NCI-H748 (cell line): Measurements from ENCODE around the gene CEP112.
A peak's percentile ranks its signal among the peaks of the same experiment; 100 is the strongest.
"Not testable (repeated sequence)": the region's sequence is repeated elsewhere in the genome, so short reads cannot be mapped to it uniquely, and the experiment has no call there.

ENCODE experiments used
- DNase-seq: peaks from one replicate; lab custom pipeline; 2025; ENCODE audit not compliant: unreplicated experiment; lab: John Stamatoyannopoulos, UW

The CEP112 gene

DNA sequence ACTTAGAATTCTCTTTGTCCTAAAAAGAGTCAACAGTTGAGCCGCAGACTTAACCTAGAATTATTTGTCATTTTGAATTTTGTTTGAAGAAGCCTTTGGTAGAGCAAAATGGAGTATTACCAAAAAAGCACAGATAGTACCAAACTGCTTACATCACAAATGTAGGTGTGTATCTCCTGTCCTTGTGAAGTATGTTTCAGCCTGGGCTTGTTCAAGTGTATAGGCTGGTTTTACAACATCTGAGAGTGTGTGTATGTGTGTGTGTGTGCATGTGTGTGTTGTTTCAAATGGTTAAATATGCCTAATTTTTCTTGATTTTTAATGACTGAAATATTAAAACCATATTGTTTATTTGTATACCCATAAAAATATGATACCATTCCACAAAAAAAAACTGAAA lies 441.8 kb downstream of the CEP112 start:
- no peak for DNase-seq

DNA sequence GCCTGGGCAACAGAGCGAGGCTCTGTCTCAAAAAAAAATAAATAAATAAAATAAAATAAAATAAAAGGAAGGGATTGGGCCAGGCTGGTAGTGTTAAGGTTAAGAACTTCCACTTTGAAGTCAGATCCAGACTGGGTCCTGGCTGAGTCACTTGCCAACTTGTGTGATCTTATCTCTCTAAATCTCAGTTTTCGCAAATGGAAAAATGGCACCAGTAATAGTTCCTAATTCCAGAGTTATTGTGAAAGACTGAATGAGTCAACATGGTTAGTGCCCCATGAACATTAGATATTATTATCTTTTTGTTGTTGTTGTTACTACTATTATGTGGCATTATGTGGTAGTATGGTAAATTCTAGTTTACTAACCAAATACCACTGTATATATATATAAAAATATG lies 442.5 kb downstream of the CEP112 start:
- DNase-seq, result no peak

DNA sequence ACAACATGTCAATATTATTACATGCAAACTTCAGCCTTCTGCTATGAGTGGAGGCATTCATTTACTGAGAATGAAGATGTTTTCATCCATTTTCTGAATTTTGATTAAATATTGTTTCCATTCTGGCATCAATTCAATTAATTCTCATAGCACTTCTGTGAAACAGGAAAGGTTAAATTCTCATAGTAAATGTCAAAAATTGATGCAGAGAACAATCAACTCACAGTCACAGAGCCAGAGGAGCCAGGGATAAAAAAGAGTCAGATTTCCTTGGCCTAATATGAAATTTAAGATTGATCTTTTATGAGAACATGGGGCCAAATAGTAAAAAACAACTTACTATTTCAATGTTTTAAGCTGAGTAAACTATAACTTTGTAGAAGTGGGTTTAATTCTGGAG lies 446.7 kb downstream of the CEP112 start:
- no peak for DNase-seq

DNA sequence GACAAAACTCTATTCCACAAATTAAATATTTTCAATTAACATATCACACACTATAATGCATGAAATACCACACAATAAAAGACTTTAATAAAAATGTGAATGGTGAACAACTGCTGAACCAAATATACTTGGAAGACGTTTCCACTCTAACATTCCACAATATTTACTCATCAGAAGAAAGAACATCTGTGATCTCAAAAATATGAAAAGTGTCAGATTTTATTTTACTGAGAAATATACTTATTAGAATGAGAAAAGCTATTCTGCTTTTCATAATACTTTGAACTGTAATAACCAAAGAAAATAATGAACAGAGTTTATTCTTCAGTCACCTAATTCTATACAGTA lies 448.7 kb downstream of the CEP112 start:
- no peak for DNase-seq

DNA sequence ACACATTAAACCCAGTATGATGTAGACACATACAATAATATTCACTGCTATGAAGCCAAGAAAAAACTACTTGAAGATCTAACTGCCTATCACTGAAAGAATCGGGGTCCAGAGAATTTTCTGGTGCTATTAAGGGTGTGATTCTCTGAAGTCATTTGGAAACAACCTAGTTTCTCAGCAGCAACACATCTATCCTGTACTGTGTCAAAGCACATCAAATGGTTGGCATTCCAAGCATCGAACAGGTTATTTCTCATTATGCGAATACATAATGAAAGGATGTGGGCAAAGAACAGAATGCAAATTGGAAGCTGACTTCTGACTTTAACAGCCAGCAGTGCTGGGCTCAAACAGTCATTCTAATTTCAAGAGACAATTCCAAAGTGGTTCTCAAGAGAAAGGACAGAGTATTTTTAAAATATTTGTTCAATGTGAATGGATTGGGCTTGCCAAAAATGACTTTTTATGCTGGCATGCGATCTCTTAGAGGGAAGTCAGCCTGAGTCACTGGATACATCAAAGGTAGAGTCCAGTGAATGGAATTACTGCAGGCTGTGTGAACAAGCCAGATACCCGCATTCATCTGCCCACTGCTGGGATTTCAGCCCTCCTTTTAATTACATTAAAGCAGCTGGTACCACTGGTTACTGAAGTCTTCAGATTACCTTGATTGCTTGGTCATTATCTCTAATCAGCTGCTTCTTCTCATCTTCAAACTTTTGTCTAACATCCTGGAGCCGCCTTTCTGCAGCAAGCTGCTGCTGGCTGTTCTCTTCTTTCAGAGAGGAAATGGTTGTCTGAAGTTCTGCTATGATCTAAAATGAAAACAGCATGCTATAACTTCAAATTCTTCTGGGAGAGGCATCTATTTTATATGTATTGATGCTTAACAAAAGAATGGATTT lies 449.3 kb downstream of the CEP112 start:
- peak; percentile 3 for DNase-seq

DNA sequence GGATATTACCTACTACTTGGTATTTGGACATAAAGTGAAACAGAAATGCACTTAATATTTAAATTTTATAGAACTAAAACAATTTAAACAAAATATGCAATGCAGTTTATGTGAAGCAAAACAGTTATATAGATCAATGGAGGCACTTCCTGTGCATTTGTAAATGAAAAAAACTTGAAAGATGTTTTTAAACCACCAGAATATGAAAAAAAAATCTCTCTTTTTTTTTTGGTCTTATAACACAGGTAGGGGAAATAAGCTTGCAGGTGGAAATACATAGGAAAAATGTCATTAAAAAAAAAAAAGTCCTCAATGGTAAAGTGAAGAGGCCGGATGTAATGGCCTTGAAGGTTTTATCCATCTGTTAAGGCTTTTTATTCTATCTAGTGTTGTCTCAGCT lies 450.2 kb downstream of the CEP112 start:
- no peak for DNase-seq

DNA sequence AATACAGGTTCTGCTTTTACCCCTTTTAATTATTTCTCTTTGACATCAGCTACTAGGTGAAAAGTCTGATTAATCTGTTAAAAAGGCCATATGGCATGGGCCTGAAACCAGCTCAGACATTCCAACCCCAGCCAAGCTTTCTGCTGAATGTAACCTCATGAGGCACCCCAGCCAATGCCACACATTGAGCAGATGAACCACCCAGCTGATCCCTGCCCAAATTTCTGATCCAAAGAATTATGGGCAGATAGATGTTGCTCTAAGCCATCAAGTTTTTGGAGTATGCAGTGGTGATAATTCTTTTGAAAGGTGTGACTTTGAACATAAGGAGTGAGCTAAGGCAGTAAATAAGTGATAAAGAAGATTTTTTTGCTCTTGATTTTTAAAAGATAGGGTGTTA lies 452.9 kb downstream of the CEP112 start:
- no peak for DNase-seq

DNA sequence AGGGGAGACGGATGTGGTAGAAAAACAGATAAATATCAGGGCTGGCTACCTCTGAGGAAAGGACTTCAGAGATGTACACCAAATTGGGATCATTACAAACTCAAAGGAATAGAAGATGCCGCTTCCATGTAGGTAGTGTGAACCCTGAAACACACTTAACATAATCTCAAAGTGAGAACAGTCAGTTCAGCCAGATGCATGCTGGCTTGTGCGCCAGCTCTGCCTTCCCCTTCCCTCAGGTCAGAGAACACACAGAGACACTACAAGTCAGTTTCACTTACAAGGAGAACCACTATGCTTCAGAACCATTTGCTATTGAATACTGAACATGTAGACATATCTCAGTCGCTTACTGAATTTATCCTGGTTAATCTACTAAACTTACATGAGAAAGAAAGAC lies 454.5 kb downstream of the CEP112 start:
- no peak for DNase-seq

DNA sequence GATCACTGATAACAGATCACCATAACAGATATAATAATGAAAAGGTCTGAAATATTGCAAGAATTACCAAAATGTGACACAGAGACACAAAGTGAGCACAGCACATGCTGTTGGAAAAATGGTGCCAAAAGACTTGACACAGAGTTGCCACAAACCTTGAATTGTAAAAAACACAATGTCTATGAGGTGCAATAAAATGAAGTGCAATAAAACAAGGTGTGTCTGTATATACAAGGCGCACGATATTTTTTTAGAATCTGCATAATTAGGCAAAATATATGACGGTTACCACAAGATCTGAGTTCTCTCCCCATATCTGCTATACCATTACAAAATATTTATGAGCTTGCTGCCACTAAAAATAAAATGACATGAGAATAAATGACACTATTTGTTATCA lies 458.6 kb downstream of the CEP112 start:
- DNase-seq, result no peak

DNA sequence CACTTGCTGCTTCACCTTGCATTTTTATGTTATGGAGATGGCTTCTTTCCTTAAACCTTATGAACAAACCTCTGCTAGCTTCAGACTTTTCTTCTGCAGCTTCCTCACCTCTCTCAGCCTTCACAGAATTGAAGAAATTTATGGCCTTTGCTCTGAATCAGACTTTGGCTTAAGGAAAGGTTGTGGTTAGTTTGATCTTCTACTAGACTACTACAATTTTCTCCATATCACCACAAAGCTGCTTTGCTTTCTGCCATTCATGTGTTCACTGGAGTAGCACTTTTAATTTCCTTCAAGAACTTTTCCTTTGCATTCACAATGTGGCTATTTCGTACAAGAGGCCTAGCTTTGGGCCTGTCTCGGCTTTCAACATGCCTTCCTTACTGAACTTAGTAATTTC lies 459.3 kb downstream of the CEP112 start:
- not testable (repeated sequence) for DNase-seq

DNA sequence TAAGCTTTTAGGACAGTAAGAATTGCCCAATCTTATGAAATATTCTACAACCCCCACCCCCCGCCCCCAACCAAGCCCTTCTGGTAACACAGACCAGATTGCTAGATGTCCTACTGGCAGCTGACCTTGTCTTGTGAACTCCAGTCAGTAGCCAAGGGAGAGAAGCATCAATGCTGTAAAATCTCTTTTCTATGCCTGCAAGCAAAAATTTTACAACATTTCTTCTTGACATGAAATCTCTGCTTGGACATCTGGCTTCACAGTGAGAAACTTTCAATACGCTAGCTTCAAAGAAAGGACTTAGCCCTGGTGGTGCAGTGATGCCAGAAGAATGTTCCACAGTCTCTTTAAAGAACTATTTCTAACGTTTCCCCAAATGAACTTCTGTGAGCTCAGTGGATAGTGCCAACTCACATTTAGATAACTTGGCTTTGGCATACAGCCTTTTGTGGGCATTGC lies 461.2 kb downstream of the CEP112 start:
- no peak for DNase-seq

DNA sequence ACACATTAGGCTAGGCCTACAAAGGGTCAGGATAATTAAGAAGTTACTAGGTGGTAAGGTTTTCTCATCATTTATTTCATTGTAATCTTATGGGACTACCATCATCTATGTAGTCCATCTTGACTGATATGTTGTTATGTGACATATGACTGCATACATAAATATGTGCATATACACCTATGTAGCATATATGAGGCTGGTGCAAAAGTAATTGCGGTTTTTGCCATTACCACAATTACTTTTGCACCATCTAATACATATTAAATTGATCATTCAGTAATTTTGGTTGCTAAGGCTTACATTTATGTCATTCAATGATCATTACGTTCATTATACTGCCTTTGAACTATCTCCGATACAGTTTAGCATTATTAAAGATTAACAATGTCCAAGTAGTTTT lies 462.7 kb downstream of the CEP112 start:
- DNase-seq, result no peak

DNA sequence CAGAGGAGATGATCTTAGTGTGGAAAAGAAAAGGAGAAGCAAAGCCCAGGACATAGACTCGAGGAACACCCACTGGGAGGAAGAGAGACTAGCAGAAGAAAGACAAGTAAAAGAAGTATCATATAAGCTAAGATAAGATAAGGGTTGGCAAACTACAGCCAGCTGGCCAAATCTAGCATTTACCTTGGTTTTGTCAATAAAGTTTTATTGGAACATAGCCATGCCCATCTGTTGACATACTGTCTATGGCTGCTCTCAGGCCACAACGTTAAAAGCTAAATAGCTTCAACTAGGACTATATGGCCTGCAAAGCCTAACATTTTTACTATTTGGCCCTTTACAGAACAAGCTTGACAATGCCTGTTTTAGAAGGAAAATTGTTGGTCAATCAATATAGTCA lies 464.1 kb downstream of the CEP112 start:
- no peak for DNase-seq

DNA sequence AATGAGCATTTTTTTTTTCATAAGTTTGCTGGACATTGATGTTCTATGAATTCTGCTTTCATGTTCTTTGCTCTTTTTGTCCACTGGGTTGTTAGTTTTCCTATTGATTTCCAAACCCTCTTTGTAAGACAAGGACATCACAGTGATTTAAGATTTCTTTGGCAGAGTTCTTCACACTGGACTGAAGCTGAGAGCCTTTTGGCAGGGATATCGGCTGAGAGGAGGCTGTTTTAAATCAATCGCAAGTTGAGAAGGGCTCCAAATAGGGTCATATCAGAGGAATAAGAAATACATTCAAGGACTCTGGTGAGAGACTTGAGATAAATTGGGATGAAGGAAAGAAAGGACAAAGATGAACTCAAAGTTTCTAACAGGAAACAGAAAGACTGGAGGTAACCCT lies 464.7 kb downstream of the CEP112 start:
- DNase-seq, result no peak

DNA sequence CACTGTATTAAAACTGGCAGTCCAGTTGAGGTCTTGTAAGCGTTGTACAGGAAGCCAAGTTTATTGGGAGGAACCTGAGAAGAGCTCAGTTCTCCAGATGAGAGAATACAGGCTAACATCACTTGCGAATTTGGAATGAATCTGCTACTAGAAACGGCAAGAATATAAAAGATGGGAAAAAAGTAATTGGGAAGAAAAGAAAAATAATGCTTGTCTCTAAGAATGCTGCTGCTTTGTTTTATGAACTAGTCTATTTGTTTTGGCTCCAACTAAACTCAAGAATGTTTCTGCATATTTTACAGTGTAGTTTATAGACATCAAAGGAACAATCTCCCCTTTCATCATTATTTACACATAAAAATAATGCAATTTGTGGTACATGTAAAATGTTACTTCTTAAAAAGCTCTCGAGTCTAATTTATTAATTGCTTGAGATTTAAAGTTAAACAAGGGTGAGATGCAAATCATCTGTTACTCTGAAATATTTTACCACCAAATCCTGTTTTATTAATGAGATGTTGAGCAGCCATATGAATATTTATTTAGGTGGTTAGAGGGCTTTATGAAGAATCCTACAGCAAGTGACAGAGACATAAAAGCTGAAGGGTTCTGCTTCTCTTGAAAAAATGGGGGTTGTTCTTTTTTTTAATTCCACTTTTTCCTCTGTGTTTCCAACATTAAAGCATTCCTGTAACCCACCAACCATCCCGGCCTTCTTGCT lies 468.3 kb downstream of the CEP112 start:
- no peak for DNase-seq

DNA sequence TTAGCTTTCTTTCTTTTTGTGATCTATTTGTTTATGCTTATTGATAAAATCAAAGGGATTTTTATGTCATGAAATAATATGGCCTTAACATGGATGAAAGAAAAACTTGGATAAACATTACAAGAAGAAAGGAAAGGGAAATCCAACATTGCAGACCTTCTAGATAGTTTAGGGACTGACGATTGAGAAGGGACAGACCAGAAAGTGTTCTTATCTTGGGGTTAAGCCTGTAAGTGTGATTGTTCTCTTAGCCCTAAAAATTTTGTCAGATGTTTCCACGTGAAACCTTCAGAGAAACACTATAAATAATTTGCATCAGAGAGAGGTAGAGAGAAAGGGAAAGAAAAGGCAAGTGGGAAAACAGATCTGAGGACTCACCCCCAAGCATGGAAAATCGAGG lies 473.3 kb downstream of the CEP112 start:
- no peak for DNase-seq

DNA sequence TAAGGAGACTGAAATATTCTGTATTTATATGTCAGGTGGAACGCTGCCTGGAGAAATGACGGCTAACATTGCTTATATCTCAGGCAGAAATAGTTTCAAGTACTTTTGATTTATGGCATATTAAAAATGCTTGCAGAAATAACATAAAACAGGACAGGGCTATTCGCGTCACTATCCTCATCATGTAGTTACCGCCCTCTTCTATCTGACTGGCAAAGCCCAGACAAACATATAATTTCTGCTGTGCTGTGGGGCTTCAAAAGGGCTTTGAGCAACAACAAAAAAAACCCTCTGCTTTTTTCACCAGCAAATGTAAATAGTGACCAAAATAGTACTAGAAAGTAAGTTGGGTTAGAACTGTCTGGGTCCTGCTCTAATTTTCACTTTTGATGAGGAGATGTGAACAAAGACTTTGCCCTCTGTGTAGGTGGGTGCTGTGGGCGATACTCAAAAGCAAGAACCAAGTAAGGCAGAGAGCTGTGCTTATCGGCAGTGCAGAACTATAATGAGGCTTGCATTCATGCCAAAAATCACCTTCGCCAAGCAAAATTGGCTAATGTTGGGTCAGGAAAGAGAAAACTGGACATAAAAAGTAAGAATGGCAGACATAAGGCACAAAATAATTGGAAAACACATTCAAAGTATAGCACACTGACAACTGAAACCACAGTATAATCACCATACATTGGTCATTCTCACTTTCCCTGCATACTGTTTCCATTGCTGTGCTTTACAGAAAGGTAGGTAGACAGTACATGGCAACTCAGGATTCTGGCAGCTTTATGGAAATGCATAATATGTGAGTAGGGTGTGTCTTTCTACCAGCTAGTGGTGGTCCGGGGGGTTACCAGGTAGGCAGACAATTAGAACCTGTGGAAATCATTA lies 479.3 kb downstream of the CEP112 start:
- no peak for DNase-seq

DNA sequence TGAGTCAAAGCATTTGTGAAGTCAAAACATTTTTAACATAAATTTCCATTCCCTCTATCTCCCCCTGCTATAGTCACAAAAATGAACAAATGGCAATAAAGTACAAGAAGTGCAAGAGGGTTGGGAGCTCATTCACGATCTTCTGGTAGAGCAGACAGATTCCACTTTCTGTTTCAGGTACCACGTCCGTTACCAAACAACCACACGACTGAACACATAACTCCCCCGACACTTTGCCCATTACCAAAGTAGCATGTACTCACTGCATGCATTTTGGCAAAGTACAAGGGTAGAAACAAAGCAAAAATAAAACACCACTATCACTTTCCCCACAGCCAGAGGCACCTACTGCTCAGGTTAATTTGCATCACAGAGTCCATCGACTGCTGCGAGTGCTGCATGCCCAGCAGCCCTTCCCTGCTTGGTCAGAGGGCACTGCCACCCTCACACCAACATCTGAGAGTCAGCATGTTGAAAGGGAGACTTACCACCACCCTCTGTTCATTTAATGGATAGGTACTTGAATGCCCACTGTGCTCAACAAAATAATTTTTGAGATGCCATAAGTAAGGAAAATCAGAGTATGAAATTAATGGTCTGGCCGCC lies 480.2 kb downstream of the CEP112 start:
- no peak for DNase-seq

DNA sequence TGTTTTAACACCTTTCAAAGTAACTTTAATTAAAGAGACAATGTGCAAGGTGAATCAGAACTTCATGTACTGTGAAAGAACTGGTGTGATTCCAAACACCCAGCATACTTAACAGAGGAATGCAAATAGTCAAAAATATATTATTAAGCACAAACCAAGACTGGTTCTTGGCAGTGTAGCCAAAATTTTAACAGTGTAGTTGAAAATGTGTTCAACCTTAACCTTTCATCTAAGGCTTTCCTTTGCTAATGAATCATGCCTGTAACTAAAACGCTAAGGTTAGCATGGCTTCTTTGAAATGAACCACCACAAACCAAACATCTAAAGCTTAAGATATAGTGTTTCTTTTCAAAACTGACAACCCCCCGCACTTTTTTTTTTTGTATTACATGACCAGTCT lies 484.2 kb downstream of the CEP112 start:
- DNase-seq, result no peak

DNA sequence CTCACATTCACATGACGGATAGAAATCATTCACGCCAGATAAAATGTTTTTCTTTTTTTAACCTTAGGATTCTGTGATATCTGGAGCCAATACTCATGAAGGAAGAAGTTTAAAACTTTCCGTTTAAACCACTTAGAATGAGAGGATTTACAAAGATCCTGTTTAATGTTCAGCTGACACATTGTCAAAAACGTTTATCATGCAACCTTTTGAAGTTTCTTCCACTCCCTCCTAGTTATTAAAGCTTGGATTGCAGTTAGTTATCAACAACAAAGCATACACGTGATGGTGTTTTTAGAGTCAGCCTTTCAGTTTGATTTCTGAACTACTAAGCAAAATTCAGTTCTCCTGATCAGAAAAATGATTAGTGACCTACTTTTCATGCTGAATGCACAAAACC lies 487.2 kb downstream of the CEP112 start:
- no peak for DNase-seq

DNA sequence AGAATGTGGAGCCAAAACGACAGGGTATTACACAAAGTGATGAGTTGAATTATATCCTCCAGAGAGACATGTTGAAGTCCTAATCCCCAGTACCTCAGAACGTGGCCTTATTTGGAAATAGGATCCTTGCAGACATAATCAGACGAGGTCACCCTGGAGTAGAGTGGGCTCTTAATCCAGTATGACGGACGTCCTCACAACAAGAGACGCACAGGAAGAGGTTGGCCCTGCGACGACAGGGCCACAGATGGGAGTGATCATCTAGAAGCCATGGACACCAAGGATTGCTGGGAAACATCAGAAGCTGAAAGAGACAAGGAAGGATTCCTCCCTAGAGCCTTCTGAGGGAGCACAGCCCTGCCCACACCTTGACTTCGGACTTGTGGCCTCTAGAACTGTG lies 488.0 kb downstream of the CEP112 start:
- DNase-seq, result no peak
